Measurements from ENCODE around the gene RDH11.

The RDH11 gene

GRCh38 chr14:67645414-67645813 is 50.1 kb downstream of the RDH11 start:
- DNase-seq, result no peak

GRCh38 chr14:67644428-67644827 is 51.1 kb downstream of the RDH11 start:
- no peak for DNase-seq

DNA sequence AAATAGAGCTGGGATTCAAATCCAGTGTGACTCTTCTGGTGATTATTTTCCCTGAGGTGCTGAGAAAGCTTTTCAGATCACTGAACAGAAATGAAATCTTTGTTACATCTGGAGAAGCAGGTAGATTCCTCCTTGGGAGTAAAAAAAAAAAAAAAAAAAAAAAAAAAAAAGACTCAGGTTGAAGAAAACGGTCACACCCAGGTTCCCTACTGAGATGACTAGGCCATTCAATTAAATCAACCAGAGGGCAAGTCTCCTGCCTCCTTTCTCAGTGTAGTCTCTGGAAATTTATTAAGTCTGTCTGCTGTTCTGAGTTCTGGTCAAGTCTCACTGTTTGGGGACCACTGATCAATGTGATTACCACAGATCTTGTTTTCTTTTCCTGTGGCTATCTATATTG is 51.9 kb downstream of the RDH11 start:
- DNase-seq, result no peak

- no peak for DNase-seq
Measured at GRCh38 chr14:67641902-67642749, 53.4 kb downstream of the RDH11 start.

DNA sequence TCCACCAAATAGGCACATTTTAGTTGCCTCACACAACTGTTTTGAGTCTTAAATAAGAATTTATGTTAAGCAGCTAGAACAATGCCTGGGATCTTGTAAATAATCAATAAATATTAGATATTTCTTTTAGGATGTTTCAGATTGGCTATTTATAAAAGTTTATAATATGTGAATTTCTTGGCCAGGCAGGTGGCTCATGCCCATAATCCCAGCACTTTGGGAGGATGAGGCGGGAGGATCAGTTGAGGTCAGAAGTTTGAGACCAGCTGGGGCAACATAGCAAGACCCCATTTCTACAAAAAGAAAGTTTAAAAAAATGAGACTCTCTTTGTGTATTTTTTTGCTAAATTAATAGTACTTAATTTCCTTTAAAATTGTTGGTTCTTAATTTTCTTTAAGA is 54.1 kb downstream of the RDH11 start:
- no peak for DNase-seq

DNA sequence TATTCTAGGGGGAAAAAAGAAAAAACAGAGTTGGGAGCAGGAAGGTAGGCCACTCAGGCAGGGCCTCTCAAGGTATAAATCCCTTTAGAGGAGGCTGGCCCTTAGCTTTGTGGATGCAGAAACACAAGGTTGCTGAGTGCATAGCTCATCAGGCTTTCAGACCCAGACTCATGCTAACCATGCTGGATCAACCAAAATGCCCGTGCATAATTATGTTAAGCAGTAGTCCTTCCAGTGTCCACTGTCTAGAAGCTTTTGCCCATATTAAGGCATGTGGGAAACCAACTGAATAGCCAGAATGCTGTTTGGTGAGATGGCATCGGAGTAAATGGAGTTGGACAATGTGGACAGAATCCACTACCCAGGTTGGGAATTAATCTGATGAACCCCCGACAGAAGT is 56.9 kb downstream of the RDH11 start:
- DNase-seq, result no peak

- peak in 1 of 2 experiments; percentile 10 for DNase-seq
Measured at GRCh38 chr14:67636361-67636919, 59.1 kb downstream of the RDH11 start.

- DNase-seq, result no peak
Measured at GRCh38 chr14:67633451-67634147, 62.0 kb downstream of the RDH11 start.

DNA sequence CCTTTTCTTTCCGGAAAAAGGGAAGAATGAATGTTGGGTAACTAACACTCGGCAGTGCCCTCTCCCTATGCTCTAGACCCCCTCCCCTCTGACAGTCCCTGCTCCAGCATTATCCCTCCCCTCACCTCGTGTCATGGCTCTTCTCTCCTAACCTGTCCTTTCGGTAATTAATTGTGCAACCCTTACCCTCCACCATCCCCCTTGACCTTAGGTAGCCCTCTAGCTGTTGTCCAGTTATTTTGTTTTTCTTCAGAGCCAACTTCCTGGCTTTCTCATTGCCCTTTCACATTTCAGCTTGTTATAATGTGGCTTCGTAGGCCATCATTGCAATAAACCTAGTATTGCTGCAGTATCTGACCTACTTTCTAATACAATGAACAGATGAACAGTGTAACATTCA is 64.6 kb downstream of the RDH11 start:
- DNase-seq, result no peak

- no peak for DNase-seq
Measured at GRCh38 chr14:67630186-67630585, 65.4 kb downstream of the RDH11 start.

DNA sequence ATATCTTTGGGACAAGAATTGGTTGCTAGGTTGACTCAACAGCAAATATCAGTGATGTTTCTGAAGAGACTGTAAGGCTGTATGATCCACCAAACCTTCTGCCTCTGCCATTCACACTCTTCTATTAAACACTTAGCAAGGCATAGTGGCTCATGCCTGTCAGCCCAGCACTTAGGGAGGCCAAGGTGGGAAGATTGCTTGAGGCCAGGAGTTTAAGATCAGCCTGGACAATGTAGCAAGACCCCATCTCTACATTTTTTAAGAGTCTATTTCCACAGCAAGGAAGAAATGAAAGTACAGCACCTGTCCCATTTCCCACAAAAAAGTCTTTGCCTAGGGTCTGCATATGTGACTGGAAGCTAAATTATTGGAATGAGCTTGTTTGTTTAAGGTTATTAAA is 68.0 kb downstream of the RDH11 start:
- no peak for DNase-seq
